ENCODE results near the gene CTSE.
A peak's percentile ranks its signal among the peaks of the same experiment; 100 is the strongest.
"Not testable (repeated sequence)": the region's sequence is repeated elsewhere in the genome, so short reads cannot be mapped to it uniquely, and the experiment has no call there.

CTSE gene

GRCh38 chr1:206013026-206013795 is 10.5 kb downstream of the CTSE start:
- DNase-seq, result no peak

DNA sequence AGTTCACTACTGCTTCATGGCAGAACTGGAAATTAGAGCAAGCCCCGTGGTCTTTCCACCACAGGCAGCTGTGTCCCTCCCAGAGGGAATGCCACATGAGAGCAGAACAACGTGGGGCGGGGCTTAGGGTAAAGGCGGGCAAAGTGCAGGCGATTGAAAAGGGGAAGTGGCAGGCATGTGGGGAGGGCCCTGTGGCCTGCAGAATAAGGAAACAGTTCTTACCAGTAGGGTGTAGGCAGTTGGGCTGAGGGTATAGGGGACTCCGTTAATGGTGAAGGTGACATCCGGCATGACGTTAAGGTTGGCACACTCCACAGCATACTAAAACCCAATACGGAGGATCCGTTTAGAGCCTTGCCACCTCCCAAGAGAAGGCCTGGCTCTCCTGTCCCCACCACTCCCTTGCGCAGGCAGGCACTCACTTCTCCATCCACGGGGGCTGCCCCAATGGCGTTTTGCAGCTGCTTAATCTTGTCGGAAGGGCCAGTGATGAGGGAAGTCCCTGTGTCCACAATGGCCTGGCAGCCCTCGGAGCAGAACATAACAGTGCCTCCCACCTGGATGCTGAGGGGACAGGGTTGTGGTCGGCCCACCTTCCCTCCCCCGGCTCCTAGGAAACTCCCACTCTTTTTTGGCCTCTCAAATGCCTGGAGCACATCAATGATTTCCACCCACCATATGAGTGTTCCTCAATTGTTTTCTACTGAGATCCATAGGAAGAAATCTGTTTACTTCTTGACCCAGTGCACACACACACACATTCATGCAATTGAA is 11.4 kb downstream of the CTSE start:
- DNase-seq, result no peak

DNA sequence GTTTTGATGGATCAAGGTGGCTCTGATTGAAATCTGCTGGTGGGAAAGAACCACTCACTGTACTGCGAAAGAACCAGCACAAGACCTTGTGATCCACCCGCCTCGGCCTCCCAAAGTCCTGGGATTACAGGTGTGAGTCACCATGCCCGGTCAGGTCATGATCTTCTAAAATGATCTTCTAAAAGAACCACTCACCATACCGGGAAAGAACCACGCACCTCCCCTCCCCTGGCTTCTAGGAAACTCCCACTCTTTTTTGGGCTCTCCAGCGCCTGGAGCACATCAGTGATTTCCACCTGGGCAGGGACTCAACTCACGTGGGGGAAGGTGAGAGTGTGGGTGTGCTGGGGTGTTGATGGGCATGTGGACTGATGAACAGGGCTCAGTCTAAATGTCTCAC is 12.6 kb downstream of the CTSE start:
- DNase-seq, result no peak

GRCh38 chr1:206010060-206010459 is 13.6 kb downstream of the CTSE start:
- no peak for DNase-seq

DNA sequence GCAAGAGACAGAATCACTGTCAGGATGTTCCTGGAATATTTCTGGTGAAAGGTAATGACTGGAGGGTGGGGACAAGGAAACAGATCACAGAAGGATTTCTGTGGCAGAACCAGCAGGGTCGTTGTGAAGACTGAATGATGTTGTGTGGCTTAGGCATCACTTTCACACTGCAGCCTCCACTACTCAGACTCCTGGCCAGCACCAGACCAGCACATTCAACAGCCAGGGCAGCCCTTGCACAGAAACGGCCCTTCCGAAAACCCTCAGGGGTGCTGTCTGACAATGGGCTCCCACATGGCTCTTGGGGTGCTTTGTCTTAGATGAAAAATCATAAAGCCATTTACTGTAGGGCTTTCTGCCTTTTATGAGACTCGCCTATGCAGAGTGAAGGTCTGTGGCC is 16.7 kb downstream of the CTSE start:
- no peak for DNase-seq

GRCh38 chr1:206005778-206006180 is 17.9 kb downstream of the CTSE start:
- no peak for DNase-seq

GRCh38 chr1:206005234-206005633 is 18.5 kb downstream of the CTSE start:
- DNase-seq, result no peak

DNA sequence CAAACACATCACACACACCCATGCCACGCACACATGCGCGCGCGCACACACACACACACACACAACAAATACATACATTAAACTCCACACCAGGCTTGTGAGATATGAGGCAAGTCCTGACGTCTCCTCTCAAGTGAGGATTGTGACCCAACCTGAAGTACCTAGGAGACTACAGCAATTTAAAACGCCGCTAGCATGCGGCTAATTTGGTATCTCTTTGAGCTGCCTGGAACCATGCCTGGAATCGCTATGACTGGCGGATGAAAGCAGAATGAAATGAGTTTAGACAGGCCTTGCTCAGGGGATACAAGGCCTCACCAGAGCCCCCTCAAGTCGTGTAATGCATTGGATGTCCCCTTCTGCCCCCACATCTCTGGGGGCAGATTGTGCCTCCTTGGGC is 18.9 kb downstream of the CTSE start:
- no peak for DNase-seq

- no peak for DNase-seq
These were observed 19.6 kb downstream of the CTSE start for GRCh38 chr1:206003854-206004800.

DNA sequence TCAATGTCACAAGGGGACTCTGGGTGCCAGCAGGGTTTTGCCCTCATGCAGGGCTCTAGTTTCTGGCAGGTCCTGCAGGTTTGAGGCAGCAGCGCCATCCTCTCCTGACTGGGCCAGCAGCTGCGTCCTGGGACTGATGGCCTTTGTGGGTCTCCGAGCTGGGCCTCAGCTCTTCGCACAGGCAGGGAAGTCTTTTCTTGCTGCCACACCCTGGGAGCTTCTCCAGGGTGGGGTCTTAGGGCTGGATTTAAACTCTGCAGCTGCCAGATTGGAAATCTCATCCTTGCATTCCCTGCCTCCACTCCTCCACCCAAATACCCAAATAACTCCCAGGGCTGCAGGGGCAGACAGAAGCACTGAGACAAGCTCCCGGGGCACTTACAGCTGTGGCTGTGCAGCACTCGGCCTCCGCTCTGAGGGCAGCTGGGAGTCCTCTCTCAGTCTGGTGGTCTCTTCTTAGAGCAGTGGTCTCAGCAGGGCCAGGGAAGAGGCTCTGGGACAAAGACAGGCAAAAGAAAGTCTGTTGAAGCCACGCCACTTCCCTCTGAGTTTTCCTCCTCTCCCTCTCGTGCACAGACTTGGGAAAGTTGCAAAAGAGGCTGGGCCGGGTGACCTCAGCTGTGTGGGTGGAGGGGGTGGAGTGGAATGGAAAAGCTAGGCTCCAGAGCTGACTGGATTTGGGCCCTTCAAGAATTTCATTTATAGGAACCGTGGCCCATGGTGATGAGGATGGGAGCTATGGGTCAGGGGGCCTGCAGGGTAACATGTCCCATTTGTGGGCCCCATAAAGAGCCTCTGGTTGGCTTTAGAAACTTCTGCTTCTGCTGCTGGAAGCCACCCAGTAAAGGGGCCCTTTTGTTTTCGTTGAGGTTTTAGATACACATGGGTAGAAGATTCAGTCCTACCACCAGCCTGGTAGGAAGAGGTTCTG is 20.6 kb downstream of the CTSE start, which contains the start of gene RAB7B:
TSS of gene RAB7B (minus strand) at position 525 of the 931 bp plus-strand sequence. CDS start 9,260 bp downstream, outside the sequence.
- DNase-seq, result peak; percentile 75

- DNase-seq, result no peak
These were observed 21.5 kb downstream of the CTSE start for GRCh38 chr1:206002160-206002559.

- DNase-seq, result peak; percentile 95
These were observed 22.2 kb downstream of the CTSE start for GRCh38 chr1:206001476-206001888.

GRCh38 chr1:206000641-206001339 is 22.9 kb downstream of the CTSE start:
- peak; percentile 31 for DNase-seq

DNA sequence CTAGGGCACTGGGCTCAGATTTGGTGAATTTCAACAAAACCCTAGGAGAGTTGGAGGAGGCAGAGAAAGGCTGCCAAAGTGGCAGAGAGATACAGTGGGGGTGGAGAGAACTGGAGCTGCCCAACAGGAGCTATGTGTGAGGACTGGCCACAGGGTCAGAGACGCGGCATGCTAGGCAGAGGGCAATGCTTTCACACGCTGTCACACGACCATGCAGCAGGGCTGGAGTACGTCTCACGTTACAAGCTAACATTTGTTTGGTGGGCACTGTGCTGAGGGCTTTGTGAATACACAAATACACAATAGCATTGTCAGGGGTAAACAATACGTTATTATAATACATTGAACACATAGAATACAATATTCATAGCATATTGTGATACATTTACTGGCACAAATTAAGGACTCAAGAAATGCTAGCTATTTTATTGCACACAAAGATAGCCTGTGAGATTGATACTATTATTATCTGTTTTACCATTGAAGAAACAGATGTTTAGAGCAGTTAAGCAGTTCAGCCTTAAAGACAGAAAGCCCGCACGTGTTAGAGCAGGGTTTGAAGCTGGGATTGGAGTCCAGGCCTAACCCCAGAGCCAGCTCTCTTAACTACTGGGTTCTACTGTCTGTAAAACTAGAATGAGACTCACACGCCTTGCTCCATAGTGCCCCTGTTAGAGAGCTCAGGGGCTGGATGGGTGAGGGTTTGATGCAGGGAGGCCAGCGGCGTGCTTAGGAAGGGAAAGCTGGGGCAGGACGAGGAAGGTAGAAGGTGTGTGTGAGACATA is 25.0 kb downstream of the CTSE start:
- no peak for DNase-seq

DNA sequence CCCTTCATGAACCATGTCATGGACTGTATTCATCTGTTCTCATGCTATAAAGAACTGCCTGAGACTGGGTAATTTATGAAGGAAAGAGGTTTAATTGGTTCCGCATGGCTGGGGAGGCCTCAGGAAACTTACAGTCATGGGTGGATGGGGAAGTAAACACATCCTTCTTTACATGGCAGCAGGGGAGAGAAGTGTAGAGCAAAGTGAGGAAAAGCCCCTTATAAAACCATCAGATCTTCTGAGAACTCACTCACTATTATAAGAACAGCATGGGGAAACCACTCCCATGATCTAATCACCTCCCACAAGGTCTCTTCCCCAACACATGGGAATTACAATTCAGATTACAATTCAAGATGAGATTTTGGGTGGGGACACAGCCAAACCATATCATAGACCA is 27.1 kb downstream of the CTSE start:
- not testable (repeated sequence) for DNase-seq

DNA sequence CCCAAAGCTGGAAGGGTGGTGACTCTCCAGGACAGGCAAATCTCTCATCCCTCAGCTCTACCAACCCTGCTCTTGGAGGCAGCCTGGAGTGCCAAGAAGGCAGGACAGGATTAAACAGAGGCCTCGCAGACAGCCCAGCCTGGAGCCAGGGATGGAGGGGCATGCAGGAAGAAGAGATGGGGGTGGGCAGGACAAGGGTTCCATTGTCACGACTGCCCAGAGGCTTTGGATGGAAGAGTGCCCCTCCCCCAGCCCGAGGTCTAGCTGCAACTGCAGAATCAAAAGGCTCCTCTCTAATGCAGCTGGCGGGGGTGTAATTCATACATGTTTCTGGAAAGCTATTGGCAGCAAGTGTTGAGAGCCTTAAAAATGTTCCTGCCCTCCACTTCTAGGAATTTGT is 29.3 kb downstream of the CTSE start:
- no peak for DNase-seq

GRCh38 chr1:205993068-205993467 is 30.6 kb downstream of the CTSE start:
- DNase-seq, result no peak

DNA sequence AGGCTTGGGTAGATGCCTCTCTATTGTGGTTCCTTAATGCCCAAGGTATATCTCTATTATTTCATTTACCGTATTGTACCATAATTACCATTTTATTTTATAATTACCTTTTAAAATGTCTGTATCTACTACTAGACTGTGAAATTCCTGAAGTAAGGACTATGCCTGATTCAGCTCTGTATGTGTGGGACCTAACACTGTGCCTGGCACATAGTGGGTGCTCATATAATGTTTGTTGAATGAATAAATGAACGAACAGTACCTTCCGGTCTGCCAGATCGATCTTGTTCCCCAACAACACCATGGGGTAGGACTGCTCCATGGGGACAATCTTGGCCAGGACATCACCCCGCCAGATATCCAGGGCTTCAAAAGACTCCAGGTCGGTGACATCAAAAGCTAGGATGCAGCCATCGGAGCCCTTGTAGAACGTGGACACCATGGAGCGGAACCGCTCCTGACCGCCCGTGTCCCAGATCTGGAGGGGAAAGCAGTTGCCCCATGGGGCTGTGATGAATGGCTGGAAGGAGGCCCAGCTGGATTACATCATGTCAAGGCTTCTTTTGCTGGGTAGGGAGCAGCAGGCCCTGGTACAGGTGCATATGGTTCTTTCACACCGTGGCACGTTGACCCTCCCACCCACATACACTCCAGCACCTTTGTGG is 31.3 kb downstream of the CTSE start:
- DNase-seq, result no peak

GRCh38 chr1:205991237-205991636 is 32.5 kb downstream of the CTSE start:
- DNase-seq, result peak; percentile 64

GRCh38 chr1:205990226-205990625 is 33.5 kb downstream of the CTSE start:
- no peak for DNase-seq

All from EL (cell line).